Common myeloid progenitor, CD34-positive (primary cell): ENCODE data around the gene SPTLC1. TPM values are rescaled to one million over a fixed set of nuclear protein-coding genes. Genes with fewer than 3 reads are reported as not detected.

Source experiments
- CTCF ChIA-PET: fragments of 350-600 bp; sonication (Branson Sonifier 250); formaldehyde crosslinking; loops from one replicate; lab custom pipeline; 2021; ENCODE audit warnings: antibody characterized with exemption; lab: Charles Lee
- POLR2A ChIA-PET: fragments of 350-600 bp; sonication (Branson Sonifier 250); formaldehyde crosslinking; loops from one replicate; lab custom pipeline; 2021; ENCODE audit warnings: antibody characterized with exemption; lab: Charles Lee
- DNase-seq, 3 donors: peaks; one replicate each; pipeline versions ENCODE4 v3.0.0 to v3.0.0-alpha.2; 2013
- H3K27ac ChIP-seq, 2 experiments: 1 replicate in 1 of 2; 2 replicates in 1 of 2; pipeline ENCODE4 v1.7.0; 2013; ENCODE audit warnings: inconsistent platforms in 2 of 2, low read length in 2 of 2, mild to moderate bottlenecking in 2 of 2, low read depth in 1 of 2, moderate library complexity in 1 of 2; ENCODE audit not compliant: severe bottlenecking in 2 of 2, insufficient read depth in 1 of 2, poor library complexity in 1 of 2
- H3K27me3 ChIP-seq, 5 experiments: replicated peaks in 2 of 5; 1 replicate in 3 of 5; 2 replicates in 2 of 5; pipeline versions ENCODE4 v1.6.1 to v1.7.0; 2013; ENCODE audit warnings: low read length in 4 of 5, mild to moderate bottlenecking in 2 of 5, moderate library complexity in 2 of 5, inconsistent platforms in 1 of 5; ENCODE audit not compliant: insufficient read depth in 5 of 5, control insufficient read depth in 4 of 5
- H3K36me3 ChIP-seq, 4 experiments: 1 replicate in 2 of 4; 2 replicates in 2 of 4; pipeline versions ENCODE4 v1.6.1 to v1.7.0; 2013; ENCODE audit warnings: low read length in 3 of 4, control low read depth in 1 of 4, mild to moderate bottlenecking in 1 of 4; ENCODE audit not compliant: control insufficient read depth in 4 of 4, insufficient read depth in 4 of 4
- H3K4me1 ChIP-seq, 4 experiments: 1 replicate in 3 of 4; 2 replicates in 1 of 4; pipeline versions ENCODE4 v1.6.1 to v1.7.1; 2013; ENCODE audit warnings: low read length in 3 of 4, mild to moderate bottlenecking in 3 of 4, control low read depth in 1 of 4, inconsistent platforms in 1 of 4, moderate library complexity in 1 of 4; ENCODE audit not compliant: control insufficient read depth in 4 of 4, insufficient read depth in 4 of 4; ENCODE audit errors: control extremely low read depth in 1 of 4
- H3K4me3 ChIP-seq, 7 experiments: 1 replicate in 4 of 7; 2 replicates in 3 of 7; pipeline versions ENCODE4 v1.5.1 to v1.7.0; 2013; ENCODE audit warnings: mild to moderate bottlenecking in 7 of 7, low read length in 6 of 7, moderate library complexity in 6 of 7, inconsistent platforms in 2 of 7, low read depth in 2 of 7, control low read depth in 1 of 7; ENCODE audit not compliant: insufficient read depth in 4 of 7, control insufficient read depth in 1 of 7; ENCODE audit errors: extremely low read depth in 1 of 7
- H3K9me3 ChIP-seq, 5 experiments: 1 replicate in 4 of 5; 2 replicates in 1 of 5; pipeline versions ENCODE4 v1.6.1 to v1.7.1; 2013; ENCODE audit warnings: low read length in 4 of 5, mild to moderate bottlenecking in 2 of 5, inconsistent platforms in 1 of 5, low read depth in 1 of 5, moderate library complexity in 1 of 5; ENCODE audit not compliant: control insufficient read depth in 4 of 5, insufficient read depth in 2 of 5; ENCODE audit errors: control extremely low read depth in 1 of 5
- WGBS: methylation state at CpG from one replicate; pipeline ENCODE4 v1.1.5; 2013; ENCODE audit not compliant: insufficient coverage; 5-methylcytosine and 5-hydroxymethylcytosine counted together
- polyA plus RNA-seq: library from polyadenylated mRNA; unstranded; fragments of 120-200 nt; gene quantifications from one replicate; pipeline ENCODE4 v1.2.1, GENCODE V29; 2013

SPTLC1 gene
- 54.9 TPM for polyA plus RNA-seq

GRCh38 chr9:92115071-92115858 is at the start of gene SPTLC1:
Gene SPTLC1 (minus strand): TSS chr9:92115413. CDS start chr9:92115370, 43 bp downstream.
- peak; percentile 94 to 98 (median 97) for DNase-seq
- H3K4me1 ChIP-seq, result peaks cover 3 to 14% (median 12%) of the 10 kb centered on the region in 4 experiments
- H3K27ac ChIP-seq, result peak within 1 kb of the TSS; percentile 91 to 96
- peaks cover 0 to 2% (median 0%) of the 10 kb centered on the region in 5 experiments for H3K9me3 ChIP-seq
- H3K27me3 ChIP-seq, result no peaks in the 10 kb centered on the region
- peaks cover 0 to 18% (median 12%) of the 10 kb centered on the region in 4 experiments for H3K36me3 ChIP-seq
- ChIA-PET POLR2A (interaction anchor here (0.7 kb wide), 2 partner anchors 10 to 151 kb away, joined by 3 read pairs; no protein-coding TSS in a partner anchor), CTCF (no interaction called here)
- peak within 1 kb of the TSS; percentile 84 to 99 (median 95) for H3K4me3 ChIP-seq
- WGBS, result under 1% methylated on average over 56 of the region's 60 CpGs

- ChIA-PET CTCF (interaction anchor here (2.6 kb wide), 1 partner anchor 25 kb away, joined by 7 read pairs; no protein-coding TSS in a partner anchor), POLR2A (no interaction called here)
- Histone ChIP-seq H3K27me3 (no peaks in the 10 kb centered on the region), H3K9me3 (peaks cover 0 to 10% (median 0%) of the 10 kb centered on the region in 5 experiments), H3K36me3 (no peaks in the 10 kb centered on the region), H3K4me1 (no peaks in the 10 kb centered on the region), H3K4me3 (no peak overlapping the region), H3K27ac (no peak overlapping the region)
- no peak for DNase-seq
- no CpG with 5 or more reads among the region's 1 CpG for WGBS
Observed at GRCh38 chr9:92164975-92165374, 49.8 kb upstream of the SPTLC1 start.

GRCh38 chr9:92164490-92164889 is 49.3 kb upstream of the SPTLC1 start:
- POLR2A ChIA-PET, result no interaction called here
- Histone ChIP-seq H3K36me3 (no peaks in the 10 kb centered on the region), H3K4me1 (no peaks in the 10 kb centered on the region), H3K9me3 (peaks cover 0 to 10% (median 0%) of the 10 kb centered on the region in 5 experiments), H3K4me3 (no peak overlapping the region), H3K27ac (no peak overlapping the region), H3K27me3 (no peaks in the 10 kb centered on the region)
- CTCF ChIA-PET, result interaction anchor here (2.6 kb wide), 1 partner anchor 24 kb away, joined by 7 read pairs; no protein-coding TSS in a partner anchor
- WGBS, result 88% methylated on average over 1 of the region's 2 CpGs
- DNase-seq, result no peak

- H3K27me3 ChIP-seq, result no peaks in the 10 kb centered on the region
- WGBS, result 93% methylated on average over 3 of the region's 4 CpGs
- DNase-seq, result no peak
- no peak overlapping the region for H3K27ac ChIP-seq
- peaks cover 0 to 10% (median 0%) of the 10 kb centered on the region in 5 experiments for H3K9me3 ChIP-seq
- no peaks in the 10 kb centered on the region for H3K36me3 ChIP-seq
- H3K4me3 ChIP-seq, result no peak overlapping the region
- ChIA-PET POLR2A (no interaction called here), CTCF (interaction anchor here (0.9 to 2.6 kb wide), 3 partner anchors 10 to 80 kb away, joined by 3 to 7 read pairs (median 4); no protein-coding TSS in a partner anchor)
- no peaks in the 10 kb centered on the region for H3K4me1 ChIP-seq
Observed at GRCh38 chr9:92163276-92163675, 48.1 kb upstream of the SPTLC1 start.

- Histone ChIP-seq H3K4me1 (no peaks in the 10 kb centered on the region), H3K27ac (no peak overlapping the region), H3K4me3 (no peak overlapping the region), H3K36me3 (no peaks in the 10 kb centered on the region), H3K9me3 (peaks cover 0 to 10% (median 0%) of the 10 kb centered on the region in 5 experiments), H3K27me3 (no peaks in the 10 kb centered on the region)
- ChIA-PET CTCF (interaction anchor here (0.8 kb wide), 1 partner anchor 21 kb away, joined by 4 read pairs; no protein-coding TSS in a partner anchor), POLR2A (no interaction called here)
- 96% methylated on average over 10 of the region's 10 CpGs for WGBS
- no peak for DNase-seq
Observed at GRCh38 chr9:92160786-92161185, 45.6 kb upstream of the SPTLC1 start.

GRCh38 chr9:92159058-92159457 is 43.8 kb upstream of the SPTLC1 start:
- Histone ChIP-seq H3K4me1 (no peaks in the 10 kb centered on the region), H3K27me3 (no peaks in the 10 kb centered on the region), H3K9me3 (no peaks in the 10 kb centered on the region), H3K4me3 (no peak overlapping the region), H3K36me3 (no peaks in the 10 kb centered on the region), H3K27ac (no peak overlapping the region)
- WGBS, result 83% methylated on average over 1 of the region's 5 CpGs
- DNase-seq, result no peak
- ChIA-PET POLR2A (no interaction called here), CTCF (interaction anchor here (1.5 kb wide), 1 partner anchor 20 kb away, joined by 5 read pairs; no protein-coding TSS in a partner anchor)

- ChIA-PET CTCF (interaction anchor here (1.5 kb wide), 1 partner anchor 21 kb away, joined by 5 read pairs; no protein-coding TSS in a partner anchor), POLR2A (no interaction called here)
- no peak overlapping the region for H3K27ac ChIP-seq
- no peaks in the 10 kb centered on the region for H3K27me3 ChIP-seq
- H3K4me3 ChIP-seq, result no peak overlapping the region
- no peaks in the 10 kb centered on the region for H3K4me1 ChIP-seq
- H3K36me3 ChIP-seq, result no peaks in the 10 kb centered on the region
- H3K9me3 ChIP-seq, result no peaks in the 10 kb centered on the region
- DNase-seq, result no peak
- WGBS, result 100% methylated on average over 4 of the region's 10 CpGs
Observed at GRCh38 chr9:92158097-92158601, 42.9 kb upstream of the SPTLC1 start.
